ENCODE measurements around the gene UTP4. TPM values are rescaled to one million over a fixed set of nuclear protein-coding genes. Genes with fewer than 3 reads are reported as not detected.

Gene UTP4
- total and polyA plus RNA-seq, 2 of the 8 experiments (the other 6 are each of a cell fraction or from before 2014, with no cell fraction given): 101 to 118 TPM

DNA sequence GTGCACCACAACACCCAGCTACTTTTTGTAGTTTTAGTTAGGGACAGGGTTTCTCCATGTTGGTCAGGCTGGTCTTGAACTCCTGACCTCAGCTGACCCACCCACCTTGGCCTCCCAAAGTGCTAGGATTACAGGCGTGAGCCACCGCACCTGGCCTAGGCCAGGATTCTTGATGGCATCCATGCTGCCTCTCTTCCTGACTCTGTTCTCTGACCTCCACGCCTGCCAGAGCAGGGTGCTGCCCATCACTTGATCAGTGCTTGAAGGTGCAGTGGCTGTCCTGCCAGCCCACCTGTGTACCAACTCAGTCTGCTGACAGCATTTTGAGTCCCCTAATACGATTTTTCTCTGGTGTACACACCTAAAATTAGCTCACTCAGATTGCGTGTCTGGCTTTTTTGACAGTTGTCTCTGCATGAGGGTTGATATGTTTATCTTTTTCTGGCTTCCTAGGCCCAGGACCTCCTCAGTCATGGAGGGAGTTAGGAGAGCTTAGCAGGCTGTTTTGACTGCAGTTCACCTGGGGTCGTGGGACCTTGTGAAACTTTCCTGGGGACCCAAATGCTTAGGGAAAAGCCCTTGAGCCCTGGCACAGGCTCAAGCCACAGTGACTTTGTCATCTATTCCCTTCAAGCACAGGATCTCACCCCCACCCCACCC lies 21.1 kb upstream of the UTP4 start:
- no peak overlapping the region for H4K5ac ChIP-seq (ENCODE audit: insufficient read length, low read depth, low read length)
- peaks cover 33% of the 10 kb centered on the region for H3K79me1 ChIP-seq (ENCODE audit: low read depth, low read length)
- no peak overlapping the region for H2BK15ac ChIP-seq (ENCODE audit: low read length)
- peaks cover 4 to 17% (median 12%) of the 10 kb centered on the region in 4 experiments for H3K4me1 ChIP-seq (replicated peaks in 1 of 4; ENCODE audit: control insufficient read depth in 3 of 4, insufficient read depth in 4 of 4, low read length in 3 of 4)
- H3K27me3 ChIP-seq (replicated peaks in 1 of 4; ENCODE audit: control insufficient read depth in 3 of 4, extremely low read depth in 1 of 4, insufficient read depth in 3 of 4, low read length in 3 of 4): no peaks in the 10 kb centered on the region
- no peak overlapping the region for H4K91ac ChIP-seq (replicated peaks; ENCODE audit: insufficient read length, low read length)
- H2AK5ac ChIP-seq (ENCODE audit: low read depth, low read length): no peak overlapping the region
- H3K4me3 ChIP-seq (ENCODE audit: extremely low read depth in 1 of 4, insufficient read depth in 2 of 4, low read depth in 3 of 4, low read length in 4 of 4): no peak overlapping the region
- H3K9me3 ChIP-seq (ENCODE audit: insufficient read depth in 2 of 2, low read depth in 1 of 2, low read length in 1 of 2): no peaks in the 10 kb centered on the region
- H2BK20ac ChIP-seq (ENCODE audit: low read length): no peak overlapping the region
- H3K9ac ChIP-seq (replicated peaks in 1 of 4; ENCODE audit: extremely low read depth in 1 of 4, low read depth in 3 of 4, low read length in 3 of 4): no peak overlapping the region
- H3K27ac ChIP-seq (ENCODE audit: low read depth, low read length): no peak overlapping the region
- H4K20me1 ChIP-seq (replicated peaks in 1 of 2; ENCODE audit: control insufficient read depth in 1 of 2, insufficient read depth in 2 of 2, low read length in 2 of 2): peaks cover 10 to 20% of the 10 kb centered on the region in 2 experiments
- ChIA-PET POLR2A (ENCODE audit: partially characterized antibody) (interaction anchor here (0.6 to 3.8 kb wide), 8 partner anchors 9 to 76 kb away, joined by 3 to 20 read pairs (median 6); partner anchors contain the start of genes CHTF8 and UTP4), CTCF (ENCODE audit: partially characterized antibody) (interaction anchor here (0.6 to 10.6 kb wide), 16 partner anchors 10 to 1208 kb away, joined by 3 to 174 read pairs (median 6); no protein-coding TSS in a partner anchor)
- 90% methylated on average over 6 of the region's 6 CpGs; no CpG with 5 or more reads in 1 of the 2 experiments for WGBS, 2 experiments (ENCODE audit: extremely low coverage in 1 of 2, insufficient coverage in 1 of 2, insufficient read length in 1 of 2, insufficient replicate concordance in 2 of 2, low coverage in 1 of 2, low lambda C conversion rate in 2 of 2, missing lambda C conversion rate in 1 of 2)
- H2BK120ac ChIP-seq (replicated peaks; ENCODE audit: low read depth, low read length): no peak overlapping the region
- peaks cover 34 to 60% (median 55%) of the 10 kb centered on the region in 4 experiments for H3K36me3 ChIP-seq (ENCODE audit: control insufficient read depth in 2 of 4, insufficient read depth in 4 of 4, low read length in 3 of 4)
- H3K79me2 ChIP-seq (ENCODE audit: control insufficient read depth in 1 of 2, insufficient read depth in 2 of 2, low read length in 2 of 2): peaks cover 11 to 55% of the 10 kb centered on the region in 2 experiments; a peak in 3 of 4 replicates
- no peak overlapping the region for H3K18ac ChIP-seq (ENCODE audit: extremely low read depth, low read length)
- H2AFZ ChIP-seq (ENCODE audit: low read length): no peak overlapping the region
- H3K56ac ChIP-seq (replicated peaks; ENCODE audit: insufficient read length, low read depth, low read length): no peak overlapping the region
- H3K4ac ChIP-seq (replicated peaks; ENCODE audit: insufficient read length, low read depth, low read length): no peak overlapping the region
- FAIRE-seq: no peak
- H3K4me2 ChIP-seq (ENCODE audit: insufficient read depth in 1 of 2, low read depth in 2 of 2, low read length in 2 of 2): no peak overlapping the region
- H3K14ac ChIP-seq (ENCODE audit: insufficient read length): no peak overlapping the region
- H3K23me2 ChIP-seq (ENCODE audit: low read depth, low read length): peaks cover 17% of the 10 kb centered on the region
- H3K23ac ChIP-seq (ENCODE audit: insufficient read length): no peak overlapping the region
- no peak overlapping the region for H2BK12ac ChIP-seq (ENCODE audit: low read depth, low read length)
- H4K8ac ChIP-seq (ENCODE audit: extremely low read depth, insufficient read depth, low read length): no peak overlapping the region
- DNase-seq (ENCODE audit: low read depth in 1 of 2, low spot score in 2 of 2): no peak
- H2BK5ac ChIP-seq (ENCODE audit: low read depth, low read length): no peak overlapping the region
- TF ChIP-seq EP300 (IDR thresholded peaks at IDR 0.05; ENCODE audit: borderline replicate concordance in 1 of 2, low read depth in 2 of 2, low read length in 2 of 2): no peak
- TF ChIP-seq BRCA1 (IDR thresholded peaks at IDR 0.05; ENCODE audit: low read depth, low read length): no peak
- no peak for TF ChIP-seq POLR2A (IDR thresholded peaks at IDR 0.05; ENCODE audit: control extremely low read depth in 1 of 2, low read depth in 2 of 2, low read length in 2 of 2)
- TF ChIP-seq NANOG (IDR thresholded peaks at IDR 0.05; ENCODE audit: insufficient read depth, low read depth, low read length, poor library complexity, severe bottlenecking): no peak
- TF ChIP-seq SIN3A (conservative IDR thresholded peaks at IDR 0.05 in 1 of 2, IDR thresholded peaks at IDR 0.05 in 1 of 2; ENCODE audit: low read depth in 1 of 2, low read length in 2 of 2): no peak

All from H1 (cell line).